ENCODE measurements around the gene ZRANB2. TPM values are rescaled to one million over a fixed set of nuclear protein-coding genes. Genes with fewer than 3 reads are reported as not detected.

Gene ZRANB2
- total and polyA plus RNA-seq, 10 of the 15 experiments (the other 5 are each of a cell fraction or from before 2014, with no cell fraction given): 68.4 to 189 (median 138) TPM

- Histone ChIP-seq H3K27ac (ENCODE audit: control insufficient read depth, insufficient read depth) (no peak overlapping the region), H3K36me3 (ENCODE audit: control insufficient read depth in 2 of 2, insufficient read depth in 2 of 2, low read length in 1 of 2) (no peaks in the 10 kb centered on the region), H4K20me1 (ENCODE audit: control insufficient read depth, insufficient read depth) (no peaks in the 10 kb centered on the region), H3K27me3 (replicated peaks in 1 of 2; ENCODE audit: control insufficient read depth in 2 of 2, insufficient read depth in 2 of 2, low read length in 1 of 2) (no peaks in the 10 kb centered on the region), H3K4me2 (ENCODE audit: control insufficient read depth, insufficient read depth) (no peak overlapping the region), H3K9ac (ENCODE audit: control insufficient read depth, insufficient read depth, low read length) (no peak overlapping the region), H3K4me1 (ENCODE audit: control insufficient read depth, insufficient read depth, low read length) (no peaks in the 10 kb centered on the region), H3K79me2 (ENCODE audit: control insufficient read depth, insufficient read depth, low read length) (no peaks in the 10 kb centered on the region), H3K4me3 (no peak overlapping the region), H3K9me3 (replicated peaks; ENCODE audit: control insufficient read depth, insufficient read depth, low read length) (no peaks in the 10 kb centered on the region), H2AFZ (ENCODE audit: control insufficient read depth, low read depth, low read length) (no peak overlapping the region)
- SMC1A ChIA-PET (ENCODE audit: uncharacterized antibody, unreplicated experiment): no interaction called here
- intact Hi-C loops (cut with micrococcal nuclease; ENCODE audit: unreplicated experiment): no loop called here
- in situ Hi-C loops (cut with MboI): no loop called here
- no peak for TF ChIP-seq RAD21 (IDR thresholded peaks at IDR 0.05; ENCODE audit: insufficient read depth, low read depth, low read length)
- no peak for TF ChIP-seq CUX1 (IDR thresholded peaks at IDR 0.05; ENCODE audit: insufficient replicate concordance, low read depth, low read length)
- no peak for TF ChIP-seq IRF5 (IDR thresholded peaks at IDR 0.05; ENCODE audit: borderline replicate concordance)
- TF ChIP-seq NR2F1 (conservative IDR thresholded peaks at IDR 0.05): no peak
- TF ChIP-seq CREM (IDR thresholded peaks at IDR 0.05; ENCODE audit: low read depth): no peak
- TF ChIP-seq ELK1 (IDR thresholded peaks at IDR 0.05; ENCODE audit: low read depth, low read length): no peak
- TF ChIP-seq SIN3A (IDR thresholded peaks at IDR 0.05; ENCODE audit: low read depth, low read length): no peak
- TF ChIP-seq CEBPB (IDR thresholded peaks at IDR 0.05; ENCODE audit: borderline replicate concordance in 1 of 2, low read depth in 2 of 2, low read length in 2 of 2): no peak
- TF ChIP-seq SMARCA5 (IDR thresholded peaks at IDR 0.05): no peak
- RAD21 ChIA-PET (ENCODE audit: unreplicated experiment): no interaction called here
- no peak for ATAC-seq
- FAIRE-seq: no peak
- POLR2A ChIA-PET: no interaction called here
- 0% methylated on average over 2 of the region's 2 CpGs for WGBS (ENCODE audit: insufficient coverage, insufficient replicate concordance, low lambda C conversion rate, missing lambda C conversion rate)
- DNase-seq (ENCODE audit: low read depth, low spot score): no peak
- no TSS peak for BruUV-seq (replicated peaks)
- CTCF ChIA-PET: no interaction called here
Measured at GRCh38 chr1:71038942-71039341, 41.9 kb downstream of the ZRANB2 start.

All from GM12878 (cell line).